HG02798 (cell line): ENCODE results near the gene PDGFA.

Experiments
- ATAC-seq: cut with Tn5 transposase; IDR thresholded peaks from one replicate; pipeline ENCODE4 v1.9.1; 2021; ENCODE audit warnings: mild to moderate bottlenecking; ENCODE audit not compliant: unreplicated experiment, poor library complexity

The PDGFA gene

GRCh38 chr7:520503-521161 lies 986 bp upstream of the PDGFA start:
- no peak for ATAC-seq

- no peak for ATAC-seq
Measured at GRCh38 chr7:518630-519483, 789 bp downstream of the PDGFA start.

GRCh38 chr7:517774-518629 lies 1.6 kb downstream of the PDGFA start:
- no peak for ATAC-seq

GRCh38 chr7:516606-517456 lies 2.8 kb downstream of the PDGFA start:
- no peak for ATAC-seq

GRCh38 chr7:516216-516605 lies 3.4 kb downstream of the PDGFA start:
- no peak for ATAC-seq

- no peak for ATAC-seq
Measured at GRCh38 chr7:515628-516027, 4.0 kb downstream of the PDGFA start.

- ATAC-seq: no peak
Measured at GRCh38 chr7:514651-515598, 4.7 kb downstream of the PDGFA start.

GRCh38 chr7:514242-514641 lies 5.4 kb downstream of the PDGFA start:
- ATAC-seq: no peak

- no peak for ATAC-seq
Measured at GRCh38 chr7:513521-514166, 6.0 kb downstream of the PDGFA start.

GRCh38 chr7:512541-513311 lies 6.9 kb downstream of the PDGFA start:
- ATAC-seq: no peak

- no peak for ATAC-seq
Measured at GRCh38 chr7:512146-512510, 7.5 kb downstream of the PDGFA start.

GRCh38 chr7:511476-512145 lies 8.0 kb downstream of the PDGFA start:
- ATAC-seq: no peak

- ATAC-seq: no peak
Measured at GRCh38 chr7:510782-511281, 8.8 kb downstream of the PDGFA start.

- no peak for ATAC-seq
Measured at GRCh38 chr7:510131-510481, 9.5 kb downstream of the PDGFA start.

- ATAC-seq: no peak
Measured at GRCh38 chr7:509426-510130, 10.1 kb downstream of the PDGFA start.

GRCh38 chr7:508461-509170 lies 11.0 kb downstream of the PDGFA start:
- no peak for ATAC-seq
